Small intestine (tissue), 7 donors: ENCODE data around the gene DGKZ. TPM values are rescaled to one million over a fixed set of nuclear protein-coding genes. Genes with fewer than 3 reads are reported as not detected.
A peak's percentile ranks its signal among the peaks of the same experiment; 100 is the strongest.

Experiments used
- DNase-seq, 2 donors: peaks; one replicate each; pipeline versions ENCODE4 v3.0.0 to v3.0.0-alpha.2; 2013
- FAIRE-seq: peaks from 2 replicates; lab custom pipeline; 2012; peaks lifted over from hg19 to GRCh38; lab: Jason Lieb, UNC
- H3K27ac ChIP-seq, 3 donors: one replicate each; pipeline ENCODE4 v1.5.1; 2013; ENCODE audit warnings: low read length in 2 of 3, mild to moderate bottlenecking in 2 of 3, control low read depth in 1 of 3, inconsistent platforms in 1 of 3, low read depth in 1 of 3, moderate library complexity in 1 of 3
- H3K27me3 ChIP-seq, 3 donors: one replicate each; pipeline ENCODE4 v1.6.1; 2013; ENCODE audit warnings: low read length in 3 of 3, inconsistent platforms in 1 of 3; ENCODE audit not compliant: control insufficient read depth in 3 of 3, insufficient read depth in 3 of 3
- H3K36me3 ChIP-seq, 3 donors: one replicate each; pipeline ENCODE4 v1.6.1; 2013; ENCODE audit warnings: low read length in 3 of 3, inconsistent platforms in 1 of 3, low read depth in 1 of 3, mild to moderate bottlenecking in 1 of 3, moderate library complexity in 1 of 3; ENCODE audit not compliant: control insufficient read depth in 3 of 3, insufficient read depth in 2 of 3
- H3K4me1 ChIP-seq, 3 donors: one replicate each; pipeline ENCODE4 v1.6.1; 2013; ENCODE audit warnings: low read length in 2 of 3, inconsistent platforms in 1 of 3, low read depth in 1 of 3, mild to moderate bottlenecking in 1 of 3, moderate library complexity in 1 of 3; ENCODE audit not compliant: control insufficient read depth in 3 of 3, insufficient read depth in 2 of 3
- H3K4me3 ChIP-seq, 3 donors: one replicate each; pipeline ENCODE4 v1.5.1; 2013; ENCODE audit warnings: low read length in 3 of 3, control low read depth in 1 of 3, inconsistent platforms in 1 of 3, low read depth in 1 of 3, mild to moderate bottlenecking in 1 of 3, moderate library complexity in 1 of 3
- H3K9me3 ChIP-seq, 2 donors: one replicate each; pipeline ENCODE4 v1.6.1; 2013; ENCODE audit warnings: low read depth in 1 of 2, low read length in 1 of 2; ENCODE audit not compliant: control insufficient read depth in 2 of 2, insufficient read depth in 1 of 2
- WGBS, 3 donors: extraction: QIAGEN DNeasy Blood & Tissue Kit; methylation state at CpG; one replicate each; pipeline ENCODE4 v1.1.7; 2013; 5-methylcytosine and 5-hydroxymethylcytosine counted together
- polyA plus RNA-seq, 4 donors: library from polyadenylated mRNA; stranded (reverse) in 3 of 4; unstranded in 1 of 4; fragments of 200-250 nt in 3 of 4; fragments of 120-200 nt in 1 of 4; gene quantifications; one replicate each; pipeline versions ENCODE4 v1.2.1 to v1.2.3, GENCODE V29; 2013
- donor health status: healthy with polysubstance abuse.
- donor health status: control.
- donor health status: control.
- donor health status: Bipolar disorder and iron deficiency.
- donor health status: healthy.

The DGKZ gene
- polyA plus RNA-seq, 4 donors, result 41.0 to 122 (median 103) TPM

DNA sequence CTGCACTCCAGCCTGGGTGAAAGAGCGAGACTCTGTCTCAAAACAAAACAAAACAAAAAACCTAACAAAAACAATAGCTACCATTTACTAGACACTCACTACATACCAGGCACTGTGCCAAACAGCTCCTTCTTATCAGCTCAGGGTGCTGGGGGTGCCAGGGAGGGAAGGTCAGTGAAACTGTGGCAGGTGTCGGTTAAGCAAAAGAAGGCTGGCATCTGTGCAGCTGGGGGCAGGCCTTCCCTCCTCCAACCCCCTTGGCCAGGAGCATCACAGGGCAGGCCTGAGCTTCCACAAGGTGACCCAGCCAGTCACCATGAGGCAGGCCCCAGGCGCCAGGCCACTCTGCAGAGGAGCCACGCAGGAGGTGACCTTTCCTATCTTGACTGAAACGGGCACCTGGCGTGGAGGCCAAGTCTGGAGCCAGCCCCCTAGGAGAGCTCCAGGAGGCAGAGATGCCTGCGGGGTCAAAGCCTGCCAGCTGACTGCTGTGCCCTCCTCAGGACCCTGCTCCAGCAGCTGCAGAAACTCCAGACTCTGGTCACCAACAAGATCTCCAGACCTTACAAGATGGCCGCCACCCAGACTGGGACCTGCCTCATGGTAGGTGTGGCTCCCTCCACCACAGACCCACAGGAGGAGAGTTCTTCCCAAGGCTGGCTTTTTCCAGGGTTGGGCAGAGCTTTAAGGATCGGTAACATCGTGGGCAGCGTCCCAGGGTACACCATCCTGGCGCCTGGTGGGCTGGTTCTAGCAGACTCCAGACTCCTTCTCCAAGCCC is 31.3 kb upstream of the DGKZ start:
- Histone ChIP-seq H3K36me3 (peaks cover 0 to 95% (median 0%) of the 10 kb centered on the region in 3 donors), H3K27ac (no peak overlapping the region), H3K4me3 (no peak overlapping the region), H3K27me3 (no peaks in the 10 kb centered on the region), H3K4me1 (no peaks in the 10 kb centered on the region), H3K9me3 (no peaks in the 10 kb centered on the region)
- FAIRE-seq (no peak), DNase-seq (peak in 1 of 2 donors; percentile 75)
- WGBS, 3 donors, result 54 to 75% (median 68%) methylated on average over 12 of the region's 12 CpGs

- no peak overlapping the region for H3K27ac ChIP-seq
- peaks cover 0 to 78% (median 0%) of the 10 kb centered on the region in 3 donors for H3K36me3 ChIP-seq
- DNase-seq (no peak), FAIRE-seq (no peak)
- WGBS, 3 donors, result 94 to 97% (median 96%) methylated on average over 5 of the region's 5 CpGs
- H3K9me3 ChIP-seq, result no peaks in the 10 kb centered on the region
- H3K4me1 ChIP-seq, result no peaks in the 10 kb centered on the region
- H3K4me3 ChIP-seq, result no peak overlapping the region
- no peaks in the 10 kb centered on the region for H3K27me3 ChIP-seq
Measured at GRCh38 chr11:46319074-46319453, 28.2 kb upstream of the DGKZ start.

- Histone ChIP-seq H3K36me3 (peaks cover 0 to 54% (median 0%) of the 10 kb centered on the region in 3 donors), H3K27ac (no peak overlapping the region), H3K4me3 (no peak overlapping the region), H3K27me3 (no peaks in the 10 kb centered on the region), H3K9me3 (no peaks in the 10 kb centered on the region), H3K4me1 (no peaks in the 10 kb centered on the region)
- 83 to 89% (median 84%) methylated on average over 2 of the region's 2 CpGs for WGBS, 3 donors
- FAIRE-seq (no peak), DNase-seq (no peak)
Measured at GRCh38 chr11:46321757-46322156, 25.5 kb upstream of the DGKZ start.

- FAIRE-seq (no peak), DNase-seq (peak in 1 of 2 donors; percentile 35)
- WGBS, 3 donors, result 78 to 91% (median 85%) methylated on average over 6 of the region's 6 CpGs
- H3K4me1 ChIP-seq, result no peaks in the 10 kb centered on the region
- no peak overlapping the region for H3K27ac ChIP-seq
- H3K4me3 ChIP-seq, result no peak overlapping the region
- peaks cover 0 to 2% (median 0%) of the 10 kb centered on the region in 3 donors for H3K27me3 ChIP-seq
- H3K36me3 ChIP-seq, result peaks cover 0 to 44% (median 0%) of the 10 kb centered on the region in 3 donors
- no peaks in the 10 kb centered on the region for H3K9me3 ChIP-seq
Measured at GRCh38 chr11:46322759-46323158, 24.5 kb upstream of the DGKZ start.

DNA sequence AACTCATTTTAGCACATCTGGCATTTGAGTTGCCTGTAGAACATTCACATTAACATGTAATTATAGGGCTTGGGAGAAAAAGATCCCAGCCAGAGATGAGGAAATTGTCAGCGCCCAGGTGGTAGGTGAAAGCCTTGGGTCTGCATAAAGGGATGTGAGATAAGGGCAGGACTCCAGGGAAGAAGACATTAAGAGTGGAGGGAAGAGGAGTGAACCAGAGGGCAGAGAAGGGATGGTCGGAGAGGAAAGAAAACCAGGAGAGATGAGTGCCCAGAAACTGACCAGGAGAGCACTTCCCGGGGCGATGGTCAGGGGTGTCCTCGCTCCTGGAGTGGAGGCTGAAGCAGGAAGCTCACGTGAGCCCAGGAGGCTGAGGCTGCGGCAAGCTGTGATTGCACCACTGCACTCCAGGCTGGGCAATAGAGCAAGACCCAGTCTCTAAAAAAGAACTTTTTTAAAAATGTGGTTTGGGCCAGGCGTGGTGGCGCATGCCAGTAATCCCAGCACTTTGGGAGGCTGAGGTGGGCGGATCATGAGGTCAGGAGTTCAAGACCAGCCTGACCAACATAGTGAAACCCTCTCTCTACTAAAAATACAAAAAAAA is 20.3 kb upstream of the DGKZ start:
- DNase-seq, result no peak
- Histone ChIP-seq H3K36me3 (peaks cover 0 to 9% (median 0%) of the 10 kb centered on the region in 3 donors), H3K4me3 (no peak overlapping the region), H3K27ac (no peak overlapping the region), H3K4me1 (no peaks in the 10 kb centered on the region), H3K27me3 (peaks cover 0 to 32% (median 10%) of the 10 kb centered on the region in 3 donors), H3K9me3 (no peaks in the 10 kb centered on the region)
- no peak for FAIRE-seq
- WGBS, 3 donors, result 87 to 89% (median 88%) methylated on average over 10 of the region's 10 CpGs

DNA sequence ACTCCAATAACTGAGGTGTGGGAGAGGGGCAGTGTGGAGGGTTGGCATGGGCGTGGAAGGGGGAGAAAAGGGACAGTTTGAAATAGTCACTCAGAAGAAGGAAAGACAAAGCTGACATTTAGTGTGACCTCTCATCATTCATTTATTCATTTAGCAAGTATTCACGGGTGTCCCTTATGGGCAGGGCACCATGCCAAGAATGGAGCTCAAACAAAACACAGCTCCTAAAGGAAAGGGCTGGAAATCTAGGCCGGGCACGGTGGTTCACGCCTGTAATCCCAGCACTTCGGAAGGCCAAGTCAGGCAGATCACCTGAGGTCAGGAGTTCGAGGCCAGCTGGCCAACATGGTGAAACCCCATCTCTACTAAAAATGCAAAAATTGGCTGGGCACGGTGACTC is 19.4 kb upstream of the DGKZ start:
- Histone ChIP-seq H3K9me3 (no peaks in the 10 kb centered on the region), H3K27ac (no peak overlapping the region), H3K36me3 (peaks cover 0 to 3% (median 0%) of the 10 kb centered on the region in 3 donors), H3K27me3 (peaks cover 0 to 40% (median 15%) of the 10 kb centered on the region in 3 donors), H3K4me3 (no peak overlapping the region), H3K4me1 (peaks cover 0 to 5% (median 0%) of the 10 kb centered on the region in 3 donors)
- FAIRE-seq, result no peak
- 42 to 57% (median 51%) methylated on average over 7 to 8 of the region's 8 CpGs for WGBS, 3 donors
- DNase-seq, result no peak

DNA sequence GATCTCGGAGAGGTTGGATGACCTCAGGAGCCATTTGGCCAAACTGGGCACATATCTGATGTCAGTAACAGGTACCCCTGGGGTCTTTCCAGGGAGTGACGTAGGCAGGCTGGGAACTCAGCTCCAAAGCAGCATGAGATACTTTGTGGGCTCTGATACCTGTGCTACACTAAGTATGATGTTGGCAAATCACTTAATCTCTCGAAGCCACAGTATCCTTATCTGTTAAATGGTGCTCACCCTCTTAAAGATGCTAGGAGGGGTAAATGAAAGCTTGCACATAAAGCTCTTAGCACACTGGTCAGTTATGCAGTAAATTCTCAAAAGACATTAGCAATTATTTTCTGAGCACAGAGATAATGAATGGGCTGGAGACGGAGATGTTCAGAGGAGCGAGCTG is 17.1 kb upstream of the DGKZ start:
- Histone ChIP-seq H3K9me3 (no peaks in the 10 kb centered on the region), H3K27me3 (peaks cover 0 to 55% (median 30%) of the 10 kb centered on the region in 3 donors), H3K4me3 (no peak overlapping the region), H3K27ac (no peak overlapping the region), H3K4me1 (peaks cover 0 to 5% (median 3%) of the 10 kb centered on the region in 3 donors), H3K36me3 (no peaks in the 10 kb centered on the region)
- FAIRE-seq, result no peak
- WGBS, 3 donors, result 67 to 82% (median 80%) methylated on average over 5 of the region's 5 CpGs
- DNase-seq, result no peak

GRCh38 chr11:46330563-46331281 is 16.5 kb upstream of the DGKZ start:
- peaks cover 0 to 5% (median 3%) of the 10 kb centered on the region in 3 donors for H3K4me1 ChIP-seq
- no peaks in the 10 kb centered on the region for H3K9me3 ChIP-seq
- H3K36me3 ChIP-seq, result no peaks in the 10 kb centered on the region
- H3K27me3 ChIP-seq, result peaks cover 0 to 60% (median 30%) of the 10 kb centered on the region in 3 donors
- FAIRE-seq (no peak), DNase-seq (no peak)
- 31 to 55% (median 53%) methylated on average over 10 to 11 of the region's 11 CpGs for WGBS, 3 donors
- no peak overlapping the region for H3K4me3 ChIP-seq
- H3K27ac ChIP-seq, result no peak overlapping the region
